CD14-positive monocyte (primary cell): ENCODE measurements around the gene NLK. TPM values are rescaled to one million over a fixed set of nuclear protein-coding genes. Genes with fewer than 3 reads are reported as not detected.

ENCODE experiments used
- DNase-seq, 3 donors: peaks; one replicate each; pipeline ENCODE4 v3.0.0-alpha.2; 2011 to 2022
- H2AFZ ChIP-seq: 2 replicates; pipeline ENCODE4 v1.6.0; 2012; ENCODE audit warnings: mild to moderate bottlenecking, low read depth, low read length, inconsistent platforms; ENCODE audit not compliant: insufficient read depth, poor library complexity, severe bottlenecking
- H3K27ac ChIP-seq, 2 donors: 1 replicate in 1 of 2; 2 replicates in 1 of 2; pipeline ENCODE4 v1.5.1; 2012 to 2013; ENCODE audit warnings: low read length in 2 of 2, control low read depth in 1 of 2, inconsistent platforms in 1 of 2, low read depth in 1 of 2, mild to moderate bottlenecking in 1 of 2
- H3K27me3 ChIP-seq, 2 donors: one replicate each; pipeline versions ENCODE4 v1.6.0 to v1.6.1; 2011 to 2013; ENCODE audit warnings: low read length in 2 of 2; ENCODE audit not compliant: control insufficient read depth in 2 of 2, insufficient read depth in 2 of 2
- H3K36me3 ChIP-seq, 2 donors: replicated peaks in 1 of 2; 1 replicate in 1 of 2; 2 replicates in 1 of 2; pipeline versions ENCODE4 v1.5.1 to v1.6.1; 2012 to 2013; ENCODE audit warnings: low read length in 2 of 2, control low read depth in 1 of 2, inconsistent platforms in 1 of 2, mild to moderate bottlenecking in 1 of 2; ENCODE audit not compliant: insufficient read depth in 2 of 2, control insufficient read depth in 1 of 2
- H3K4me1 ChIP-seq, 2 donors: 1 replicate in 1 of 2; 2 replicates in 1 of 2; pipeline versions ENCODE4 v1.5.1 to v1.6.1; 2012 to 2013; ENCODE audit warnings: low read length in 2 of 2, control low read depth in 1 of 2, inconsistent platforms in 1 of 2, mild to moderate bottlenecking in 1 of 2, moderate library complexity in 1 of 2; ENCODE audit not compliant: insufficient read depth in 2 of 2, control insufficient read depth in 1 of 2
- H3K4me2 ChIP-seq: replicated peaks from 2 replicates; pipeline ENCODE3; 2012; ENCODE audit warnings: low read length, moderate library complexity, mild to moderate bottlenecking; ENCODE audit not compliant: poor library complexity, severe bottlenecking; ENCODE audit errors: extremely low read depth
- H3K4me3 ChIP-seq, 3 experiments: fragments of 200-600 bp in 1 of 3; sonication (generic) in 1 of 3; replicated peaks in 1 of 3; 1 replicate in 2 of 3; 2 replicates in 1 of 3; pipeline ENCODE4 v1.5.1; 2011 to 2013; ENCODE audit warnings: low read length in 3 of 3, mild to moderate bottlenecking in 3 of 3, control low read depth in 2 of 3, low read depth in 2 of 3, inconsistent platforms in 1 of 3, moderate library complexity in 1 of 3
- H3K79me2 ChIP-seq: 2 replicates; pipeline ENCODE4 v1.6.0; 2012; ENCODE audit warnings: mild to moderate bottlenecking, control low read depth, inconsistent platforms, low read length, moderate library complexity; ENCODE audit not compliant: insufficient read depth
- H3K9ac ChIP-seq: 2 replicates; pipeline ENCODE4 v1.6.0; 2017; ENCODE audit warnings: low read length, mild to moderate bottlenecking; ENCODE audit not compliant: insufficient read depth, poor library complexity, severe bottlenecking
- H3K9me3 ChIP-seq, 2 donors: replicated peaks in 1 of 2; 1 replicate in 1 of 2; 2 replicates in 1 of 2; pipeline versions ENCODE4 v1.5.1 to v1.6.1; 2012 to 2013; ENCODE audit warnings: low read length in 2 of 2, control low read depth in 1 of 2; ENCODE audit not compliant: control insufficient read depth in 1 of 2, insufficient read depth in 1 of 2
- H4K20me1 ChIP-seq: 2 replicates; pipeline ENCODE4 v1.6.0; 2012; ENCODE audit warnings: mild to moderate bottlenecking, low read length, control low read depth, moderate library complexity; ENCODE audit not compliant: insufficient read depth
- H3K27ac Mint-ChIP-seq, 7 donors: one replicate each; pipeline ENCODE4 v1.8.0; 2020; ENCODE audit warnings: mild to moderate bottlenecking in 7 of 7, mixed read lengths in 7 of 7, moderate library complexity in 6 of 7, inconsistent platforms in 2 of 7
- H3K27me3 Mint-ChIP-seq, 3 donors: one replicate each; pipeline ENCODE4 v1.8.0; 2021 to 2022; ENCODE audit warnings: low read depth in 3 of 3, mild to moderate bottlenecking in 3 of 3, mixed read lengths in 3 of 3, moderate library complexity in 3 of 3, inconsistent platforms in 1 of 3
- H3K36me3 Mint-ChIP-seq, 2 donors: one replicate each; pipeline ENCODE4 v1.8.0; 2020; ENCODE audit warnings: mixed read lengths in 2 of 2, inconsistent platforms in 1 of 2, mild to moderate bottlenecking in 1 of 2
- H3K4me1 Mint-ChIP-seq: one replicate; pipeline ENCODE4 v1.8.0; 2020; ENCODE audit warnings: mild to moderate bottlenecking, mixed read lengths
- H3K4me3 Mint-ChIP-seq, 2 donors: one replicate each; pipeline ENCODE4 v1.8.0; 2020; ENCODE audit warnings: mild to moderate bottlenecking in 2 of 2, mixed read lengths in 2 of 2, moderate library complexity in 1 of 2
- H3K9me3 Mint-ChIP-seq, 7 donors: one replicate each; pipeline ENCODE4 v1.8.0; 2020 to 2022; ENCODE audit warnings: mixed read lengths in 7 of 7, mild to moderate bottlenecking in 6 of 7, moderate library complexity in 6 of 7, inconsistent platforms in 2 of 7
- CTCF ChIP-seq: fragments of 200-600 bp; IDR thresholded peaks from one replicate; pipeline ENCODE4 v1.8.0; 2022; ENCODE audit warnings: antibody characterized with exemption, mild to moderate bottlenecking
- WGBS: methylation state at CpG from one replicate; pipeline ENCODE4 v1.1.5; 2013; ENCODE audit warnings: missing lambda C conversion rate; ENCODE audit not compliant: insufficient coverage; 5-methylcytosine and 5-hydroxymethylcytosine counted together
- intact Hi-C, 2 donors: fragments of 100-400 bp; cut with micrococcal nuclease; formaldehyde crosslinking; loops; one replicate each; pipeline versions ENCODE4 v1.15.0 to v1.15.1; 2023
- polyA plus RNA-seq, 3 donors: library from polyadenylated mRNA; depleted of rRNA in 1 of 3; unstranded in 2 of 3; stranded (reverse) in 1 of 3; fragments of 300-500 nt in 2 of 3; fragments of >200 nt in 1 of 3; fragmentation: Illumina TruSeq in 2 of 3; gene quantifications; 1 replicate in 2 of 3; 2 replicates in 1 of 3; pipeline ENCODE4 v1.2.3, GENCODE V29; 2012 to 2021

NLK gene
- polyA plus RNA-seq, 3 donors = 1.7 to 6.5 (median 2.0) TPM

GRCh38 chr17:28196636-28197035 is 154.2 kb downstream of the NLK start:
- peaks cover 24 to 35% of the 10 kb centered on the region in 2 donors for H3K36me3 Mint-ChIP-seq
- intact Hi-C loops = no loop called here

DNA sequence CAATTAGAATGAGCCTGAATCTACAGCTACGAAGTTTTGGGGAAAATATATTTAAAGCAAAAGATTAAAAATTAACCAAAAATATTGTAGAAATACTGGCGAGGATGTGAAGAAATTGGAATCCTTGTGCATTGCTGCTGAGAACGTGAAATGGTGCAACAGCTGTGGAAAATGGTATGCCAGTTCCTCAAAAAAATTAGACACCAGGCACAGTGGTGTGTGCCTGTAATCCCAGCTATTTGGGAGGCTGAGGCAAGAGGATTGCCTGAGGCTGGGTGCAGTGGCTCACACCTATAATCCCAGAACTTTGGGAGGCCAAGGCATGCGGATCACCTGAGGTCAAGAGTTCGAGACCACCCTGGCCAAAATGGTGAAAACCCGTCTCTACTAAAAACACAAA is 156.6 kb downstream of the NLK start:
- H2AFZ ChIP-seq = no peak overlapping the region
- no peak for DNase-seq
- intact Hi-C loops = no loop called here
- Mint-ChIP-seq H3K4me3 (no peak overlapping the region), H3K36me3 (peaks cover 19 to 28% of the 10 kb centered on the region in 2 donors), H3K9me3 (no peaks in the 10 kb centered on the region), H3K27ac (peak overlapping the region in 1 of 7 donors; percentile 68), H3K4me1 (peaks cover 23% of the 10 kb centered on the region), H3K27me3 (peaks cover 0 to 3% (median 0%) of the 10 kb centered on the region in 3 donors)
- H3K4me2 ChIP-seq = no peak overlapping the region
- H3K27me3 ChIP-seq = no peaks in the 10 kb centered on the region
- TF ChIP-seq CTCF = no peak
- H3K4me3 ChIP-seq = no peak overlapping the region
- no peaks in the 10 kb centered on the region for H3K79me2 ChIP-seq
- H4K20me1 ChIP-seq = no peaks in the 10 kb centered on the region
- no peak overlapping the region for H3K27ac ChIP-seq
- peaks cover 4 to 12% of the 10 kb centered on the region in 2 donors for H3K4me1 ChIP-seq
- 100% methylated on average over 2 of the region's 6 CpGs for WGBS
- no peaks in the 10 kb centered on the region for H3K36me3 ChIP-seq
- no peaks in the 10 kb centered on the region for H3K9me3 ChIP-seq
- no peak overlapping the region for H3K9ac ChIP-seq

More at GRCh38 chr17:28196636-28197035, 154.2 kb downstream of the NLK start:
- no peaks in the 10 kb centered on the region for H3K9me3 Mint-ChIP-seq
- H3K4me3 ChIP-seq = no peak overlapping the region
- H3K79me2 ChIP-seq = no peaks in the 10 kb centered on the region
- H3K27me3 Mint-ChIP-seq = peaks cover 0 to 1% (median 0%) of the 10 kb centered on the region in 3 donors
- peak overlapping the region in 2 of 7 donors; percentile 0 to 46 for H3K27ac Mint-ChIP-seq
- DNase-seq = no peak
- no peaks in the 10 kb centered on the region for H3K27me3 ChIP-seq
- TF ChIP-seq CTCF = no peak
- H3K4me2 ChIP-seq = no peak overlapping the region
- H2AFZ ChIP-seq = no peak overlapping the region
- H3K4me1 ChIP-seq = peaks cover 16 to 28% of the 10 kb centered on the region in 2 donors
- peaks cover 0 to 2% of the 10 kb centered on the region in 2 donors for H3K36me3 ChIP-seq
- peak overlapping the region in 1 of 2 donors; percentile 12 for H3K27ac ChIP-seq
- H3K4me3 Mint-ChIP-seq = no peak overlapping the region
- WGBS = no CpG with 5 or more reads among the region's 1 CpG
- no peak overlapping the region for H3K9ac ChIP-seq
- peaks cover 30% of the 10 kb centered on the region for H3K4me1 Mint-ChIP-seq
- no peaks in the 10 kb centered on the region for H4K20me1 ChIP-seq
- no peaks in the 10 kb centered on the region for H3K9me3 ChIP-seq
